Measurements from ENCODE around the gene RO60. TPM values are rescaled to one million over a fixed set of nuclear protein-coding genes. Genes with fewer than 3 reads are reported as not detected.

RO60 gene
- total RNA-seq, 1 donor from 2014 or later, result 87.8 TPM

DNA sequence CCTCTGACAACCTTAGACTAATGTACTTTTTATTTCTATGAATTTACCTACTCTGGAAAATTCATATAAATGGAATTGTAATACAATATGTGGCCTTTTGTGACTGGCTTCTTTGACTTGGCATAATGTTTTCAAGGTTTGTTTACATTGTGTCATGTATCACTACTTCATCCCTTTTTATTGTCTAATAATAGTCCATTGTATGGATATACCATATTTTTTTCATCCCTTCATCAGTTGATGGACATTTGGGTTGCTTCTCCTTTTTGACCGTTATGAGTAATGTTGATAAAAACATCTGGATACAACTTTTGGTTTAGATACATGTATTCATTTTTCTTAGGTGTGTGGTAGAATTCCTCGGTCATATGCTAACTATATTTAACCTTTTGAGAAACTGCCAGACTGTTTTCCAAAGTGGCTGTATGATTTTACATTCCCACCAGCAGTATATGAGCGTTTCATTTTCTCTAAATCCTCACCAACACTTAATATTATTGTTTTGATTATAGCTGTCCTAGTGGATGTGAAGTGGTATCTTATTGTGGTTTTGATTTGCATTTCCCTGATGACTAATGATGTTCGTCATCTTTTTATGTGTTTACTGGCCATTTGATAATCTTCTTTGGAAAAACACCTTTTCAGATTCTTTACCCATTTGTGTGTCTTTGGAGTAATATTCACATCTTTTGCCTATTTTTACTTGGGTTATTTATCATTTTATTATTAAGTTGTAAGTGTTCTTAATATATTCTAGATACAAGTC is 3.5 kb downstream of the RO60 start:
- no peak for DNase-seq (ENCODE audit: low spot score, unreplicated experiment)
- Mint-ChIP-seq H3K36me3 (ENCODE audit: insufficient read depth) (peaks cover 5% of the 10 kb centered on the region), H3K27ac (no peak overlapping the region), H3K27me3 (no peaks in the 10 kb centered on the region), H3K4me3 (ENCODE audit: low read depth) (no peak overlapping the region), H3K9me3 (ENCODE audit: low read depth) (no peaks in the 10 kb centered on the region), H3K4me1 (ENCODE audit: low read depth) (peaks cover 17% of the 10 kb centered on the region)
- TF ChIP-seq, protein P1, sequence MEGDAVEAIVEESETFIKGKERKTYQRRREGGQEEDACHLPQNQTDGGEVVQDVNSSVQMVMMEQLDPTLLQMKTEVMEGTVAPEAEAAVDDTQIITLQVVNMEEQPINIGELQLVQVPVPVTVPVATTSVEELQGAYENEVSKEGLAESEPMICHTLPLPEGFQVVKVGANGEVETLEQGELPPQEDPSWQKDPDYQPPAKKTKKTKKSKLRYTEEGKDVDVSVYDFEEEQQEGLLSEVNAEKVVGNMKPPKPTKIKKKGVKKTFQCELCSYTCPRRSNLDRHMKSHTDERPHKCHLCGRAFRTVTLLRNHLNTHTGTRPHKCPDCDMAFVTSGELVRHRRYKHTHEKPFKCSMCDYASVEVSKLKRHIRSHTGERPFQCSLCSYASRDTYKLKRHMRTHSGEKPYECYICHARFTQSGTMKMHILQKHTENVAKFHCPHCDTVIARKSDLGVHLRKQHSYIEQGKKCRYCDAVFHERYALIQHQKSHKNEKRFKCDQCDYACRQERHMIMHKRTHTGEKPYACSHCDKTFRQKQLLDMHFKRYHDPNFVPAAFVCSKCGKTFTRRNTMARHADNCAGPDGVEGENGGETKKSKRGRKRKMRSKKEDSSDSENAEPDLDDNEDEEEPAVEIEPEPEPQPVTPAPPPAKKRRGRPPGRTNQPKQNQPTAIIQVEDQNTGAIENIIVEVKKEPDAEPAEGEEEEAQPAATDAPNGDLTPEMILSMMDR (IDR thresholded peaks at IDR 0.05; ENCODE audit: unreplicated experiment), result no peak

- no peak for DNase-seq (ENCODE audit: low spot score, unreplicated experiment)
- H3K4me3 Mint-ChIP-seq (ENCODE audit: low read depth), result no peak overlapping the region
- H3K4me1 Mint-ChIP-seq (ENCODE audit: low read depth), result peaks cover 4% of the 10 kb centered on the region
- peaks cover 5% of the 10 kb centered on the region for H3K36me3 Mint-ChIP-seq (ENCODE audit: insufficient read depth)
- no peak overlapping the region for H3K27ac Mint-ChIP-seq
- TF ChIP-seq, protein P1 (IDR thresholded peaks at IDR 0.05; ENCODE audit: unreplicated experiment), result no peak
- H3K27me3 Mint-ChIP-seq, result no peaks in the 10 kb centered on the region
- H3K9me3 Mint-ChIP-seq (ENCODE audit: low read depth), result no peaks in the 10 kb centered on the region
These were observed 6.5 kb downstream of the RO60 start for GRCh38 chr1:193065954-193066353.

- Mint-ChIP-seq H3K27me3 (no peaks in the 10 kb centered on the region), H3K9me3 (ENCODE audit: low read depth) (no peaks in the 10 kb centered on the region), H3K4me3 (ENCODE audit: low read depth) (no peak overlapping the region), H3K27ac (no peak overlapping the region), H3K4me1 (ENCODE audit: low read depth) (no peaks in the 10 kb centered on the region), H3K36me3 (ENCODE audit: insufficient read depth) (peaks cover 5% of the 10 kb centered on the region)
- TF ChIP-seq, protein P1 (IDR thresholded peaks at IDR 0.05; ENCODE audit: unreplicated experiment), result no peak
- no peak for DNase-seq (ENCODE audit: low spot score, unreplicated experiment)
These were observed 7.2 kb downstream of the RO60 start for GRCh38 chr1:193066606-193067005.

- DNase-seq (ENCODE audit: low spot score, unreplicated experiment), result no peak
- TF ChIP-seq, protein P1 (IDR thresholded peaks at IDR 0.05; ENCODE audit: unreplicated experiment), result no peak
- no peaks in the 10 kb centered on the region for H3K27me3 Mint-ChIP-seq
- H3K9me3 Mint-ChIP-seq (ENCODE audit: low read depth), result no peaks in the 10 kb centered on the region
- H3K4me1 Mint-ChIP-seq (ENCODE audit: low read depth), result no peaks in the 10 kb centered on the region
- no peak overlapping the region for H3K27ac Mint-ChIP-seq
- H3K4me3 Mint-ChIP-seq (ENCODE audit: low read depth), result no peak overlapping the region
- H3K36me3 Mint-ChIP-seq (ENCODE audit: insufficient read depth), result peaks cover 6% of the 10 kb centered on the region
These were observed 8.6 kb downstream of the RO60 start for GRCh38 chr1:193068013-193068412.

DNA sequence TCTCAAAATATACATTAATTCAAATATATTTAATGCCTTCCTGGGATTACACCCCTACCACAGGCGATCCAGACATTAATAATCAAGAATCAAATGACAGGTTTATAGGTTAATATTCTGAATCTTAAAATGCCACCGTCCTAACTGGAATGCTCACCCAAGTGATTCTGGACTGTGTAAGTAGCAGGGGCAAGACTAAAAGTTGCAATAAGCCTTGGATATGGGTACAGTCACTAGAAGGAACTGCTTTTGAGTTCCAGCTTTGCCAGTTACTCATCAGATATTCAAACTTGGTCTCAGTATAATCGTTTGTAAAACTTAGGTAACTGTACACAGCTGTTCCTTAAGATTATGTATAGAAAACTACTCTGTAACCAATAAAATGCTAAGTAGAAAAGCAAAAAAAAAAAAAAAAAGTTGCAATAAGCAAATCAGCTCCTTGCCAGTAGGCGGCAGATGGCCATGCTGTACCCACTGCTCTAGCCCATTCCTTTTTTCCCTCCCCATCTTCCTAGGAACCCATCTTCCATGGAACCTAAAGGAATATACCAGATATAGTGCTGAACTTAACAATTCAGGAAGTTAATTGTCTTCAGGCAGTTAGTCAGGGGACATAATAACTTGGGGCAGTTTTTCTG is 10.5 kb downstream of the RO60 start:
- Mint-ChIP-seq H3K27ac (no peak overlapping the region), H3K27me3 (no peaks in the 10 kb centered on the region), H3K36me3 (ENCODE audit: insufficient read depth) (peaks cover 6% of the 10 kb centered on the region), H3K4me3 (ENCODE audit: low read depth) (no peak overlapping the region), H3K4me1 (ENCODE audit: low read depth) (no peaks in the 10 kb centered on the region), H3K9me3 (ENCODE audit: low read depth) (no peaks in the 10 kb centered on the region)
- DNase-seq (ENCODE audit: low spot score, unreplicated experiment), result no peak
- TF ChIP-seq, protein P1 (IDR thresholded peaks at IDR 0.05; ENCODE audit: unreplicated experiment), result peak; percentile 41
